Measurements from ENCODE around the gene KLRC2.
"Not testable (repeated sequence)": the region's sequence is repeated elsewhere in the genome, so short reads cannot be mapped to it uniquely, and the experiment has no call there.

The KLRC2 gene

DNA sequence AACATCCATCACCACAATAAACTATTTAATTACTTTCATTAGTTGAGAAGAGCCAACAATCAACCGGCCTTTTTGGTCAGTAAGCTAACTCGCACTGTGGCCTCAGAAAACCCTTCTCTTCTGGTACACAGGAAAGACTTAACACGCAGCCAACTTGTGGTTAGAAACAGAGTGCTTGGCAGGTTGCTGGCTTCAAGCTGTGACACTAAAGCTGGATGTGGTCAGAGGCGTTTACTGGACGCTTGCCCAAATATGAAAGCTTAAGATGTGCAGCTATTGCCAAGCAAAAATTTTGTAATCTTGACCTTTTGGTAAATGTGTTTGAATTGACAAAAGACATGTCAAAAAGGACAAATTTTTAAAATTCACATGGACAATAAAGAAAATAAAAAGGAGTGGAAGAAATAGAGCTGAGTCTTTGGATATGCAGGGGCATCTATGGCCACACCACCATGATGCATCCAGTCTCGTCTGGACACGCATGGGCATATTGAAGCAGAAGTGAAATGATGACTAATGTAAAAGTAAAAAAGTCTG, 43.3 kb downstream of the KLRC2 start:
- Mint-ChIP-seq H3K27ac (peak overlapping the region; percentile 90 to 91), H3K4me1 (peaks cover 46% of the 10 kb centered on the region), H3K27me3 (no peaks in the 10 kb centered on the region), H3K9me3 (no peaks in the 10 kb centered on the region), H3K4me3 (peak overlapping the region; percentile 74 to 76)
- ATAC-seq (peak; percentile 63), DNase-seq (peak in 1 of 2 donors; percentile 64)

DNA sequence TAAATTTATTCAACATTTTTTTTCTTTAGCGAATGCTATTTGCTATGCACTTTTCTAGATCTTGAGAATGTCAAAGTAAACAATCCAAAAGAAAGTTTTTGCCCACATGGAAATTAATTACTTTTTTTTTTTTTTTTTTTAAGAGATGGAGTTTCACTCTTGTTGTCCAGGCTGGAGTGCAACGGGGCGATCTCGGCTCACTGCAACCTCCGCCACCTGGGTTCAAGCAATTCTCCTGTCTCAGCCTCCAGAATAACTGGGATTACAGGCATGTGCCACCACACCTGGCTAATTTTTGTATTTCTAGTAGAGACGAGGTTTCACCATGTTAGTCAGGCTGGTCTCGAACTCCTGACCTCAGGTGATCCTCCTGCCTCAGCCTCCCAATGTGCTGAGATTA, 44.8 kb downstream of the KLRC2 start:
- DNase-seq, ATAC-seq, H3K27me3 Mint-ChIP-seq, H3K9me3 Mint-ChIP-seq: not testable (repeated sequence)
- Mint-ChIP-seq H3K27ac (peak overlapping the region; percentile 80 to 97), H3K4me3 (peak overlapping the region; percentile 55 to 72), H3K4me1 (peaks cover 39% of the 10 kb centered on the region)

DNA sequence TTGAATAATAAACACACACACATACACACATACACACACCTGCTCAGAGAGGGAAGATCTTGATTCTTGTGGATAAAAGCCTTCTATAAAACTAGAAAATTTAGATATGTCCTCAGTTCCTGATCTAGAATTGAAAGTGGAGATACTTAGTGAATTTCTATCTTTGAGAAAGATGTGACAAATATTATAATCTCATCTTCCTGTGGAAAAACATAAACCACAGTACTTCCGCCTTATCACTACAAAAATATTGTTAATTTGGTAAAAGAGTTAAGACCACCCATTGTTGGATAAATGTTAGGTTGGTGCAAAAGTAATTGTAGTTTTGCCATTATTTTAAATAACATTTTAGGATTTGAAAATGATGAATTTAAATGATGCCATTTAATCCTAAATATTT, 45.9 kb downstream of the KLRC2 start, which contains the start of gene KLRK1:
Gene KLRK1, minus strand, starts transcription at position 138 of the 400 bp plus-strand sequence. CDS start 1,231 bp downstream, outside the sequence.
- peak within 1 kb of the TSS; percentile 84 to 87 for H3K4me3 Mint-ChIP-seq
- no peaks in the 10 kb centered on the region for H3K9me3 Mint-ChIP-seq
- ATAC-seq (no peak), DNase-seq (no peak)
- peak within 1 kb of the TSS; percentile 92 to 95 for H3K27ac Mint-ChIP-seq
- H3K4me1 Mint-ChIP-seq: peaks cover 28% of the 10 kb centered on the region
- H3K27me3 Mint-ChIP-seq: no peaks in the 10 kb centered on the region

DNA sequence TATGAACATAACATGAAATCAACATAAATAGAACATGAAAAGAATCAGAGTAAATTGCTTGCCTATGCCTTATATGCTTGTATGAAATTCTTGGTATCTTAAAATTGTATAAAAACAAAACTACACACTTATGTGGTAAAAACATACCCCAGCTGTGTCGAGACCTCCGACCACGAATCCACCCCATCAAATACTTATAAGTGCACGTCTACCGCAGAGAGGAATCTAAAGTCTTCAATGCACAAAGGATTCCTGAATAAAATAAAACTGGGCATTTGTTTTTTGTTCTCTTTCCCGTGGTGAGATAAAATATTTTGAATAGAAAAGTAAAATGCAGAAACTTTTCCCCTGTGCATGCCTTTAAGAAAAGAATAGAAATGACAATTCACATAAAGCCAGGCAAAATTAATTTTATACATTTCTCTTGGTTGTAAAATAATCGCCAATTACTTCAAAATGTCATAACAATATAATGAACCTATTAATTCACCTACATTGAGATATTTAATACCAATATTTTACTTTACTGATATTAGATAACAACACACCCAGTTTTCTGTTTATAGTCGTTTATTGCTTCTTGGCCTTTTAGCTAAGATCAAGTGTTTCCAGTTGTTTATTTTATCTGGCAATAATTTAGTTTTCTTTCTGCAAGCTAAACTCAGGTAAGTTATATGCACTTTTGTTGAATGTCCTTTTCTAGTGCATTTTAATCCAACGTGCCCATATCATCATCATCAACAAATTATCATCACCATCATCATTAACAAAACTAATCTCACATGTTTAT, 47.0 kb downstream of the KLRC2 start:
- no peaks in the 10 kb centered on the region for H3K27me3 Mint-ChIP-seq
- peaks cover 0 to 8% of the 10 kb centered on the region in 2 donors for H3K9me3 Mint-ChIP-seq
- H3K4me1 Mint-ChIP-seq: peaks cover 32% of the 10 kb centered on the region
- peak overlapping the region; percentile 92 to 95 for H3K27ac Mint-ChIP-seq
- no peak for ATAC-seq
- no peak for DNase-seq
- peak overlapping the region; percentile 84 to 87 for H3K4me3 Mint-ChIP-seq

DNA sequence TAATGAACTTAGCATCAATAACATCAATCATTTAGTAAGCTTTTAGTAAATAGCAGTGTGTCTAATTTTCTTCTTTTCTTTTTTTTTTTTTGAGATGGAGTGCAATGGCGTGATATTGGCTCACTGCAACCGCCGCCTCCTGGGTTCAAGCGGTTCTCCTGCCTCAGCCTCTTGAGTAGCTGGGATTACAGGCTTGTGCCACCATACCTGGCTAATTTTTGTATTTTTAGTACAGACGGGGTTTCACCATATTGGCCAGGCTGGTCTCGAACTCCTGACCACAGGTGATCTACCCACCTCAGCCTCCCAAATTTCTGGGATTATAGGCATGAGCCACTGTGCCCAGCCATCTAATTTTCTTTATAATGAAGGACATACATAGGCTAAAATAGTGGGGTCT, 48.3 kb downstream of the KLRC2 start:
- peak overlapping the region; percentile 92 to 98 for H3K27ac Mint-ChIP-seq
- peak overlapping the region; percentile 83 to 84 for H3K4me3 Mint-ChIP-seq
- H3K27me3 Mint-ChIP-seq, H3K9me3 Mint-ChIP-seq, ATAC-seq, DNase-seq: not testable (repeated sequence)
- H3K4me1 Mint-ChIP-seq: peaks cover 33% of the 10 kb centered on the region

DNA sequence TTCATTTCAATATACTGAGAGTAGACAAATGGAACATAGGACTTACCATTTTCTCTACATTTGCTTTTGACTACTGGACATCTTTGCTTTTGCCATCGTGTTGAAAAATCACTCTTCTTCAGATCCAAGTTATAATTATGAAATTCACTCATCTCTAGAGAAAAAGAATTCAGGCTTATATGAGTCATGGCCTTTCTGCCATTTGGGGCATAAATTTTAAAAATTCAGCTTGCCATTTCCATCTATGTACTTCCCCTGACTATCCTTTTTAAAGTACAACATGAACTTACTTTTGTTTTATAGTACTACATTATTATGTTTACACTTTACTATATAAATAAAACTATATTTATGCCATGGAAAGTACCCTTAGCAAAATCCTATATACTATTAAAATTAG, 49.0 kb downstream of the KLRC2 start:
- H3K27ac Mint-ChIP-seq: peak overlapping the region; percentile 91 to 98
- ATAC-seq (no peak), DNase-seq (no peak)
- no peaks in the 10 kb centered on the region for H3K27me3 Mint-ChIP-seq
- H3K4me1 Mint-ChIP-seq: peaks cover 35% of the 10 kb centered on the region
- peak overlapping the region; percentile 77 to 84 for H3K4me3 Mint-ChIP-seq
- peaks cover 0 to 8% of the 10 kb centered on the region in 2 donors for H3K9me3 Mint-ChIP-seq

DNA sequence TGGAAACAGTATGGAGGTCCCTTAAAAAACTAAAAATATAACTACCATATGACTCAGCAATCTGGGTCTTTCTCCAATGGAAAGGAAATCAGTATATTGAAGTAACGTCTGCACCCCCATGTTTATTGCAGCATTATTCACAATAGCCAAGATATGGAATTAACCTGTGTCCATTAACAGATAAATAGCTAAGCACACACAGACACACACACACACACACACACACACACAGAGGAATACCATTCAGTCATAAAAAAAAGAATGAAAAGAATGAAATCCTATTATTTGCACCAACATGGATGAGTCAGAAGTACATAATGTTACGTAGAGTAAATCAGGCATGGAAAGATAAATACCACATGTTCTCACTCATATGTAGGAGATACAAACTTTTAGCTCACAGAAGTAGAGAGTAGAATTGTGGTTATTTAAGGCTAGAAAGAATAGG, 50.6 kb downstream of the KLRC2 start:
- Mint-ChIP-seq H3K4me3 (peak overlapping the region; percentile 61 to 87), H3K27ac (peak overlapping the region; percentile 91 to 96), H3K4me1 (peaks cover 47% of the 10 kb centered on the region), H3K9me3 (peaks cover 0 to 8% of the 10 kb centered on the region in 2 donors), H3K27me3 (no peaks in the 10 kb centered on the region)
- no peak for DNase-seq
- peak; percentile 89 for ATAC-seq

DNA sequence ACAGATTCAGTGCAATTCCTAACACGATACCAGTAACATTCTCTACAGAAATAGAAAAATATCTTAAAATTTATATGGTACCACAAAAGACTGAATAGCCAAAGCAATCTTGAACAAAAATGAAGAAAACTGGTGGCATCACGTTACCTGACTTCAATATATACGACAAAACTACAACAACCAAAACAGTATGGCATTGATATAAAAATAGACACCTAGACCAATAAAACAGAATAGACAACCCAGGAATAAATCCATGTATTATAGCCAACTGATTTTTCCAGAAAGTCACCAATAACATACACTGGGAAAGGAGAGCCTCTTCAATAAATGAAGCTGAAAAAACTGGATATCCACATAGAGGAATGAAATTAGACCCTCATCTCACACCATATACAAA, 51.6 kb downstream of the KLRC2 start:
- ATAC-seq: no peak
- Mint-ChIP-seq H3K4me1 (peaks cover 49% of the 10 kb centered on the region), H3K4me3 (peak overlapping the region; percentile 61 to 87), H3K27ac (peak overlapping the region; percentile 29 to 96), H3K9me3 (peaks cover 0 to 8% of the 10 kb centered on the region in 2 donors), H3K27me3 (no peaks in the 10 kb centered on the region)
- DNase-seq: no peak

DNA sequence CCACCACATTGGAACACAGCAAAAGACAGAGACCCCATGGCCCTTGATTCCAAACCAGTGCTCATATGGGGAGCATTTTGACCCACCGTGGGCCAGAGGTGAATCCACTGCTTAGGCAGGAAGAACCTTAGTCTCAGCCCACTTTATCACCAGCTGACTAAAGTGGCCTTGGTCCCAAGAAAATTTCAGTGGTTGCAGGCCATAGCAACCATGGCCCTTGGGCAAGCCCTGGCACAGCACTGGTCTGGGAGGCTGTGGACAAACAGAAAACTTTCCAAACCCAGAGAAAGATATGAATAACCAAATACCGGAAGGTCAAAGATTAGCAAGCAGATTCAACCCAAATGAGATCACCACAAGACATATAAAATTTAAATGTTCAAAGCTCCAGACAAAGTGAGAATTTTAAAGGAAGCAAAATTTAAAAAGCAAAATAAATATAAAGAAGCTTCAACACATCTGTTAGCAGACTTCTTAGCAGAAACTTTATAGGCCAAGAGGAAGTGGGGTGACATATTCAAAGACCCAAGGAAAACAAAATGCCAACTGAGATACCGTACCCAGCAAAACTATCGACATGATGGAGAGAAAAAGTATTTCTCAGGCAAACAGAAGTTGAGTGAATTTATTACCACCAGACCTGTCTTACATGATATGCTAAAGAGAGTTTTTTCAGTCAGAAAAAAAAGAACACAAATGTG, 53.7 kb downstream of the KLRC2 start:
- Mint-ChIP-seq H3K9me3 (peaks cover 0 to 8% of the 10 kb centered on the region in 2 donors), H3K27ac (peak overlapping the region; percentile 92 to 95), H3K4me3 (peak overlapping the region; percentile 87 to 96), H3K4me1 (peaks cover 70% of the 10 kb centered on the region), H3K27me3 (no peaks in the 10 kb centered on the region)
- DNase-seq (peak in 1 of 2 donors; percentile 33), ATAC-seq (peak; percentile 35)
